ENCODE measurements around the gene KCNK16. TPM values are rescaled to one million over a fixed set of nuclear protein-coding genes. Genes with fewer than 3 reads are reported as not detected.

Gene KCNK16
- total and polyA plus RNA-seq, 5 donors from 2014 or later = not detected

DNA sequence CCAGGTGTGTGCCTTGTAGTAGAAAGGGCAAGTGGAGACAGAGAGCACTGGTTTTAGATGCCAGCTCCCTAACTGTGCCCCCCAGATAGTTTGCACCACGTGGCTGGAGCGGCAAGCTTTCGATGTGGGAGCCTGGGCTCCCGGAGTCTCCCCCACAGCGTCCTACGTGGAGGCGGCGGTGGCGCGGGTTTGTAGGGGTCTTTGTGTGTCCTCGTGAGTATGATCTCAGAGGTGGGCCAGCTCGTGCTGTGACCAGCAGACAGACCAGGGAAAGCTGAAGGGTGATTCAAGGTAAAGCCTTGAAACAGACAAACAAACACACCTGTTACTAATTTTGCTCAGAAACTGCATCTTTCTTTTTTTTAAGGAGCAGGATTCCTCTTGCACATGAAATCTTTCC lies 5.6 kb upstream of the KCNK16 start:
- DNase-seq (no peak), ATAC-seq (ENCODE audit: low read depth in 2 of 2) (no peak)
- no peaks in the 10 kb centered on the region for H3K36me3 ChIP-seq (ENCODE audit: control insufficient read depth, insufficient read depth, low read length)
- no peaks in the 10 kb centered on the region for H3K27me3 ChIP-seq (ENCODE audit: control insufficient read depth, insufficient read depth, low read length)
- Mint-ChIP-seq H3K27ac (no peak overlapping the region), H3K27me3 (peaks cover 22% of the 10 kb centered on the region), H3K4me3 (no peak overlapping the region), H3K9me3 (peaks cover 0 to 2% (median 0%) of the 10 kb centered on the region in 7 donors), H3K4me1 (no peaks in the 10 kb centered on the region), H3K36me3 (no peaks in the 10 kb centered on the region)
- no peak overlapping the region for H3K4me3 ChIP-seq (ENCODE audit: low read depth, low read length)
- no peak overlapping the region for H3K27ac ChIP-seq (ENCODE audit: insufficient read depth, low read length, poor library complexity, severe bottlenecking)
- H3K4me1 ChIP-seq (ENCODE audit: control insufficient read depth, insufficient read depth, low read length, poor library complexity, severe bottlenecking) = no peaks in the 10 kb centered on the region
- H3K9me3 ChIP-seq (ENCODE audit: control insufficient read depth in 2 of 2, low read length in 2 of 2) = no peaks in the 10 kb centered on the region

DNA sequence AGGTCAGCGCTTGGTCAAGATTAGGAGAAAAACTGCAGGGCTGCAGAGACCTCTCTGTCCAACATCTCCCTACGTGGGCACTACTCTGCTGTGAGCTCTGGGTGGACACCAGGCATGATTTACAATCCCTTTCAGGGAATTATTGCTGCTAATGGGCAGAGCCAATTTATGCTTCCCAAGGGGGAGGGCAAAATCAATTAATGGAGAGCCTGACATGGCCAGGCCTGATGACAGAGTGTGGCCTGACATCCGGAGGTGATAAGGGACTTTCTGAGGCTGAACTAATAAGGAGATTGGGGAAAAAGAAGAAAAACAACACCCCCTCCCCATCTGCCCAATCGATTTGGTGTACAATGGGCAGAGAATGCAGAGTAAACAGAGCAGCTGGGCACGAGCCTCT lies 5.0 kb upstream of the KCNK16 start:
- ATAC-seq (ENCODE audit: low read depth in 2 of 2) (no peak), DNase-seq (no peak)
- no peaks in the 10 kb centered on the region for H3K4me1 Mint-ChIP-seq

DNA sequence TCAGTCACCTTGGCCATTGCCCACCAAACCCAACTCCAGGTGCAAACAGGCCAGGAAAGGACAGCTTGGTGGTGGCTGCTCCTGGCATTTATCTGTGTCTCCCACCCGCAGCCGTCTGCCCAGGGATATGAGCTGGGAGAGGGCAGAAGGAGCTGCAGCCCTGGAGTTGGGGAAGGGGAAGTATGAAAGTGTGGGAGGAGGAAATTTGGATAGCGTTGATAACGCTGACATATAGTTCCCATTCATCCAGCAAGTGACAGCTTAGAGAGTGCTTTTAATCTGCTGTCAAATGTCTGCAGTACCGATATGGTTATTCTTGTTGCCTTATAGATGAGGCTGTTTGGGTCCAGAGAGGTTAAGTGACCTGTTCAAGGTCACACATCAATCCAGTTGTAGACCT lies 741 bp downstream of the KCNK16 start:
- Mint-ChIP-seq H3K27me3 (no peaks in the 10 kb centered on the region), H3K4me1 (no peaks in the 10 kb centered on the region), H3K36me3 (no peaks in the 10 kb centered on the region), H3K9me3 (peaks cover 0 to under 1% (median 0%) of the 10 kb centered on the region in 7 donors), H3K4me3 (no peak overlapping the region), H3K27ac (no peak overlapping the region)
- no peaks in the 10 kb centered on the region for H3K36me3 ChIP-seq (ENCODE audit: control insufficient read depth, insufficient read depth, low read length)
- DNase-seq = no peak
- no peak overlapping the region for H3K27ac ChIP-seq (ENCODE audit: insufficient read depth, low read length, poor library complexity, severe bottlenecking)
- H3K4me1 ChIP-seq (ENCODE audit: control insufficient read depth, insufficient read depth, low read length, poor library complexity, severe bottlenecking) = no peaks in the 10 kb centered on the region
- peaks cover 2% of the 10 kb centered on the region for H3K27me3 ChIP-seq (ENCODE audit: control insufficient read depth, insufficient read depth, low read length)
- H3K9me3 ChIP-seq (ENCODE audit: control insufficient read depth in 2 of 2, low read length in 2 of 2) = no peaks in the 10 kb centered on the region
- ATAC-seq (ENCODE audit: low read depth in 2 of 2) = no peak
- H3K4me3 ChIP-seq (ENCODE audit: low read depth, low read length) = no peak overlapping the region

More for the DNA sequence above, 5.0 kb upstream of the KCNK16 start:
- Histone ChIP-seq H3K4me1 (ENCODE audit: control insufficient read depth, insufficient read depth, low read length, poor library complexity, severe bottlenecking) (no peaks in the 10 kb centered on the region), H3K36me3 (ENCODE audit: control insufficient read depth, insufficient read depth, low read length) (no peaks in the 10 kb centered on the region), H3K27ac (ENCODE audit: insufficient read depth, low read length, poor library complexity, severe bottlenecking) (no peak overlapping the region), H3K9me3 (ENCODE audit: control insufficient read depth in 2 of 2, low read length in 2 of 2) (no peaks in the 10 kb centered on the region), H3K4me3 (ENCODE audit: low read depth, low read length) (no peak overlapping the region), H3K27me3 (ENCODE audit: control insufficient read depth, insufficient read depth, low read length) (no peaks in the 10 kb centered on the region)
- no peak overlapping the region for H3K27ac Mint-ChIP-seq
- no peaks in the 10 kb centered on the region for H3K36me3 Mint-ChIP-seq
- H3K9me3 Mint-ChIP-seq = peaks cover 0 to 2% (median 0%) of the 10 kb centered on the region in 7 donors
- no peak overlapping the region for H3K4me3 Mint-ChIP-seq
- peaks cover 22% of the 10 kb centered on the region for H3K27me3 Mint-ChIP-seq

DNA sequence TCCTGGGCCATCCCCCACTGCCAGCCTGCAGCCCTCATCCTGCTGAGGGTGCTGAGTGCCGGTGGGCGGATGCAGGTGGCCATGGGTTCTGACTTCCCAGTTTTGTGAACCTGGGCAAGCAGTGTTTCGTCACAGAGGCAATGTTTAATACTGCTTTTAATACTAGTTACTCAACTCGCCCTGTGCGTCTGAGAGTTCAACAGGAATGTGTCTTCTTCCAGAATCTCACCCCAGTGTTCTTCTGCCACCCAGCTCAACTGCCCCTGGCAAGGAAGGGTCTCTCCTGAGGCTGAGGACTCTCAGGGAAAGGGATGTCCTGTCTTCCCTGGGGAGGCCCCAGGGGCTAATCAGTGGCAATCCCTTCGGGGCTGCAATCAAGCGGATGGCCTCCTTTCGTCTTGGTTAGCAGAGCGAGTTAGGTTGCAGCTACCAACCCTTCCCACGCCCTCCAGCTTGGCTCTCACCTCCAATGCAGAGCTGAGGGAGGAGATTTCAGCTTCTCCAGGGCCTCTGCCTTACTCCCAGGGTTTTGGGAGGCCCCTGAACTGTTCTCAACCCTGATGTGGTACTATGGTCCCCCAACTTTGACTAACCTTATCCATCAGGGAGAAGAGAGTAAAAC lies 2.0 kb downstream of the KCNK16 start:
- Mint-ChIP-seq H3K36me3 (no peaks in the 10 kb centered on the region), H3K9me3 (no peaks in the 10 kb centered on the region), H3K4me3 (no peak overlapping the region), H3K27me3 (peaks cover under 1% of the 10 kb centered on the region), H3K27ac (no peak overlapping the region), H3K4me1 (no peaks in the 10 kb centered on the region)
- H3K4me1 ChIP-seq (ENCODE audit: control insufficient read depth, insufficient read depth, low read length, poor library complexity, severe bottlenecking) = no peaks in the 10 kb centered on the region
- ATAC-seq (ENCODE audit: low read depth in 2 of 2) = no peak
- peaks cover 5% of the 10 kb centered on the region for H3K27me3 ChIP-seq (ENCODE audit: control insufficient read depth, insufficient read depth, low read length)
- no peak overlapping the region for H3K4me3 ChIP-seq (ENCODE audit: low read depth, low read length)
- no peak for DNase-seq
- H3K9me3 ChIP-seq (ENCODE audit: control insufficient read depth in 2 of 2, low read length in 2 of 2) = no peaks in the 10 kb centered on the region
- H3K36me3 ChIP-seq (ENCODE audit: control insufficient read depth, insufficient read depth, low read length) = no peaks in the 10 kb centered on the region
- H3K27ac ChIP-seq (ENCODE audit: insufficient read depth, low read length, poor library complexity, severe bottlenecking) = no peak overlapping the region

DNA sequence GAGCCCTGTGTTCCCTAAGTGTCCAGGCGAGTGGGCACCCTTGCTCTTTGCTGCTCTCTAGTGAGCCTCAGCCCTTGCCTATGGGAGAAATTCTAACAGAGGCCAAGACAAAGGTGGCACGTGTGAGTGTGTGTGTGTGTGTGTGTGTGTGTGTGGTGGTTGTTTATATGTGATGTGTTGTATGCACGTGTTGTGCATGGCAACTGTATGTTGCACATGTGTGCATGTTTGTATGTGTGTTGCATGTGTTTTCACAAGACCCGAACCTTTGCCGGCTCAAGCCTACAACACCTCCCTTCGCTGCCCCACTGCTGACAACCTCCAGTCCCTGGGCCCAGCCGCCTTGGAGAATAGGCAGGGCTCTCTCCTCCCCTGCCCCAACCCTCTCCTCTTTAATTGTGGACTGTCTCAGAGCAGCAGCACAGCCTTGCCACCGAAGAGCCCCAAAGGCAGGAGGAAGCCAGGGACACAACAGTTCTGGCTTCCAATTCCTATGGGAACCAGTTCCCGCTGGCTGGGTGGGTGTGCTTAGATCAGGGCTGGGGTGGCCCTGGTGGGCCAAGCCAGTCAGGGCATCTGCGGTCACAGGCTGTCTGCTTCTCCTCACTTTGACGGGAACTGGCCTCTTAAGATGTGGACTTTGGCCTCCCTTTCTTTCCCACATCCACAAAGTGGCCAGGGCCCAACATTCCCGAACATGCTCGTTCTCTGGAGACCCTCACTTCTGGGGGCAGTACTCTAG lies 2.7 kb downstream of the KCNK16 start:
- no peaks in the 10 kb centered on the region for H3K36me3 Mint-ChIP-seq
- H3K4me1 Mint-ChIP-seq = no peaks in the 10 kb centered on the region
- H3K27me3 Mint-ChIP-seq = peaks cover 7% of the 10 kb centered on the region
- DNase-seq (no peak), ATAC-seq (ENCODE audit: low read depth in 2 of 2) (no peak)
- Histone ChIP-seq H3K36me3 (ENCODE audit: control insufficient read depth, insufficient read depth, low read length) (no peaks in the 10 kb centered on the region), H3K27me3 (ENCODE audit: control insufficient read depth, insufficient read depth, low read length) (peaks cover 6% of the 10 kb centered on the region), H3K27ac (ENCODE audit: insufficient read depth, low read length, poor library complexity, severe bottlenecking) (no peak overlapping the region), H3K9me3 (ENCODE audit: control insufficient read depth in 2 of 2, low read length in 2 of 2) (no peaks in the 10 kb centered on the region), H3K4me1 (ENCODE audit: control insufficient read depth, insufficient read depth, low read length, poor library complexity, severe bottlenecking) (no peaks in the 10 kb centered on the region), H3K4me3 (ENCODE audit: low read depth, low read length) (no peak overlapping the region)
- no peak overlapping the region for H3K27ac Mint-ChIP-seq
- no peaks in the 10 kb centered on the region for H3K9me3 Mint-ChIP-seq
- H3K4me3 Mint-ChIP-seq = no peak overlapping the region

DNA sequence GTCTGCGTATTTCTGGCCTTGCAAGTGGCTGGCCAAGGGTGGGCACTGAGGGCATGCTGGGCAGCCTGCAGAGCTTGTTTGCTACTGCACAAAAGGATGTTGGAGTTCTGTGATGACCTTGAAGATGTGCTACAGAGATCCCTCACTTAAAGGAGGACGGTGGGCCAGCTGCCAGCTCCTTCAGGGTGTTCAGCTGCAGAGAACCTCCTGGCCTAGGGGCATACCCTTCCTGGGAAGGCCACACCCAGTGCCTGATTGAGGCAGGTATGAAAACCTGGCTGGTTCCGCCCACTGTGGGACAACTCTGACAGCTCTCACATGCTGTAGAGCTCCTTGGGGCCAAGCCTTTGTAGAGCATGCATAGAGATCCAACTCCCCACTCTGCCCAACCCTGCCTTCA lies 5.2 kb downstream of the KCNK16 start:
- Mint-ChIP-seq H3K36me3 (no peaks in the 10 kb centered on the region), H3K9me3 (no peaks in the 10 kb centered on the region), H3K27ac (no peak overlapping the region), H3K27me3 (peaks cover 17% of the 10 kb centered on the region), H3K4me1 (no peaks in the 10 kb centered on the region), H3K4me3 (no peak overlapping the region)
- ATAC-seq (ENCODE audit: low read depth in 2 of 2) (no peak), DNase-seq (no peak)
- no peaks in the 10 kb centered on the region for H3K36me3 ChIP-seq (ENCODE audit: control insufficient read depth, insufficient read depth, low read length)
- peaks cover 10% of the 10 kb centered on the region for H3K27me3 ChIP-seq (ENCODE audit: control insufficient read depth, insufficient read depth, low read length)
- H3K9me3 ChIP-seq (ENCODE audit: control insufficient read depth in 2 of 2, low read length in 2 of 2) = no peaks in the 10 kb centered on the region
- H3K4me1 ChIP-seq (ENCODE audit: control insufficient read depth, insufficient read depth, low read length, poor library complexity, severe bottlenecking) = no peaks in the 10 kb centered on the region
- H3K4me3 ChIP-seq (ENCODE audit: low read depth, low read length) = no peak overlapping the region
- H3K27ac ChIP-seq (ENCODE audit: insufficient read depth, low read length, poor library complexity, severe bottlenecking) = no peak overlapping the region

DNA sequence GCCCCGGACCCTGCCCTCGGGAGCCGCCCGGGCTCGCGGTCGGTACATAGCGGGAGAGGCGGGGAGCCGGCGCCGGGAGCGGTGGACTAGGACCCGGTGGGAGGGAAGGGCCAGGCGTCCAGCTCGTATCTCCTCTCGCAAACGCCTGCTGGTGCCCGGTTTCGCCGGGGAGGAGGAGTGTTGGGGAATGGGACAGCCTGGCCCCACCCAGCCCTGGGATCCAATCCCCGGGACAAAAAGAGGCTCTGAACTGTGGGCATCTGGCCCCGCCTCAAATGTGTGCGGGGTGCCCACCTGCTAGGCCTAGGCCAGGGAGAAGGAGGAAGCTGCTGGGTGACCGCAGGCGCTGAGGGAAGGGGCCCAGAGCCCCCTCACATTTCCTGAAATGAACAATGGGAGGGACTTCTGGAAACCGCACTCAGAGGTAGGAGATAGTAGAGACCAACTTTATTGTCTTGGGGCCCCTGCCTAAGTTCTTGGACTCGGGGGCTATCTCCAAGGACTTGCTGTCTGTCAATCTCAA lies 8.2 kb downstream of the KCNK16 start, which contains the start of gene KCNK17:
KCNK17 (minus strand) TSS at position 147 of the 523 bp plus-strand sequence; CDS start at position 48, 99 bp downstream.
- Histone ChIP-seq H3K4me1 (ENCODE audit: control insufficient read depth, insufficient read depth, low read length, poor library complexity, severe bottlenecking) (no peaks in the 10 kb centered on the region), H3K27me3 (ENCODE audit: control insufficient read depth, insufficient read depth, low read length) (peaks cover 18% of the 10 kb centered on the region), H3K4me3 (ENCODE audit: low read depth, low read length) (no peak within 1 kb of the TSS), H3K36me3 (ENCODE audit: control insufficient read depth, insufficient read depth, low read length) (no peaks in the 10 kb centered on the region), H3K27ac (ENCODE audit: insufficient read depth, low read length, poor library complexity, severe bottlenecking) (no peak within 1 kb of the TSS), H3K9me3 (ENCODE audit: control insufficient read depth in 2 of 2, low read length in 2 of 2) (no peaks in the 10 kb centered on the region)
- ATAC-seq (ENCODE audit: low read depth in 2 of 2) (no peak), DNase-seq (no peak)
- H3K27ac Mint-ChIP-seq = no peak within 1 kb of the TSS
- H3K36me3 Mint-ChIP-seq = no peaks in the 10 kb centered on the region
- peaks cover 34% of the 10 kb centered on the region for H3K27me3 Mint-ChIP-seq
- no peak within 1 kb of the TSS for H3K4me3 Mint-ChIP-seq
- no peaks in the 10 kb centered on the region for H3K4me1 Mint-ChIP-seq
- peaks cover 0 to 2% (median 0%) of the 10 kb centered on the region in 7 donors for H3K9me3 Mint-ChIP-seq

Data from CD4-positive, CD25-positive, alpha-beta regulatory T cell (primary cell).